Type B pancreatic cell (in vitro differentiated cells): Measurements from ENCODE around the gene THOC1. TPM values are rescaled to one million over a fixed set of nuclear protein-coding genes. Genes with fewer than 3 reads are reported as not detected.

ENCODE experiments used
- DNase-seq: peaks from one replicate; pipeline ENCODE4 v3.0.0; 2021; ENCODE audit warnings: mixed read lengths; ENCODE audit not compliant: unreplicated experiment; ENCODE audit errors: extremely low spot score
- H3K27ac Mint-ChIP-seq: 2 replicates; pipeline ENCODE4 v1.8.0; 2021; ENCODE audit warnings: mild to moderate bottlenecking, mixed read lengths
- H3K27me3 Mint-ChIP-seq: 2 replicates; pipeline ENCODE4 v1.8.0; 2021; ENCODE audit warnings: mixed read lengths
- H3K36me3 Mint-ChIP-seq: 2 replicates; pipeline ENCODE4 v1.8.0; 2021; ENCODE audit warnings: mixed read lengths
- H3K4me1 Mint-ChIP-seq: one replicate; pipeline ENCODE4 v1.8.0; 2021; ENCODE audit warnings: mixed read lengths; ENCODE audit not compliant: unreplicated experiment
- H3K4me3 Mint-ChIP-seq: 2 replicates; pipeline ENCODE4 v1.8.0; 2021; ENCODE audit warnings: mild to moderate bottlenecking, mixed read lengths
- H3K9me3 Mint-ChIP-seq: 2 replicates; pipeline ENCODE4 v1.8.0; 2021; ENCODE audit warnings: mixed read lengths
- total RNA-seq: library from RNA; stranded (reverse); gene quantifications from 2 replicates; pipeline ENCODE4 v1.2.1, GENCODE V29; 2021; ENCODE audit warnings: low replicate concordance
- TF ChIP-seq, protein P1 (sequence below): fragments of 200-600 bp; sonication (generic); conservative IDR thresholded peaks from 2 replicates; pipeline ENCODE4 v1.5.0; 2021; ENCODE audit warnings: antibody characterized with exemption, mild to moderate bottlenecking

The THOC1 gene
- total RNA-seq, 1 donor from 2014 or later = 58.3 TPM

DNA sequence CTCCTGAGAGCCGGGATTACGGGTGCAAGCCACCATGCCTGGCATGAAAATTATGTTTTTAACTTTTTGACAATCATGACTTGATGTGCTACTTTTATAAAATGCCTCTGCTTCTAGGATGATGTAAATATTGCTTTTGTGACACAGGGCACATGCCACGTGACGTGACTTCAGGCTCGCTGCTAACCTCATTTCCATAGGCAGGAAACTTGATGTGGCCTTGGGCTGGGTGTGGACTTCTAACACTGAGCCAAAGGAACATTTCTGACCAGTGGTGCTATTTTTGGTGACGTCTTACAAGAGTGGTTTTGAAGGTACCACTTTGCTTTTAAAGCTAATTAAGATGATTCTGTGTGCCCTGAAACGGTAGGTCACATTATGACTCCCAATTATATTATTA is 34.2 kb upstream of the THOC1 start:
- Mint-ChIP-seq H3K36me3 (no peaks in the 10 kb centered on the region), H3K4me1 (peaks cover 22% of the 10 kb centered on the region), H3K27me3 (peaks cover 3% of the 10 kb centered on the region), H3K9me3 (no peaks in the 10 kb centered on the region), H3K27ac (no peak overlapping the region), H3K4me3 (no peak overlapping the region)
- DNase-seq = no peak
- TF ChIP-seq, protein P1, sequence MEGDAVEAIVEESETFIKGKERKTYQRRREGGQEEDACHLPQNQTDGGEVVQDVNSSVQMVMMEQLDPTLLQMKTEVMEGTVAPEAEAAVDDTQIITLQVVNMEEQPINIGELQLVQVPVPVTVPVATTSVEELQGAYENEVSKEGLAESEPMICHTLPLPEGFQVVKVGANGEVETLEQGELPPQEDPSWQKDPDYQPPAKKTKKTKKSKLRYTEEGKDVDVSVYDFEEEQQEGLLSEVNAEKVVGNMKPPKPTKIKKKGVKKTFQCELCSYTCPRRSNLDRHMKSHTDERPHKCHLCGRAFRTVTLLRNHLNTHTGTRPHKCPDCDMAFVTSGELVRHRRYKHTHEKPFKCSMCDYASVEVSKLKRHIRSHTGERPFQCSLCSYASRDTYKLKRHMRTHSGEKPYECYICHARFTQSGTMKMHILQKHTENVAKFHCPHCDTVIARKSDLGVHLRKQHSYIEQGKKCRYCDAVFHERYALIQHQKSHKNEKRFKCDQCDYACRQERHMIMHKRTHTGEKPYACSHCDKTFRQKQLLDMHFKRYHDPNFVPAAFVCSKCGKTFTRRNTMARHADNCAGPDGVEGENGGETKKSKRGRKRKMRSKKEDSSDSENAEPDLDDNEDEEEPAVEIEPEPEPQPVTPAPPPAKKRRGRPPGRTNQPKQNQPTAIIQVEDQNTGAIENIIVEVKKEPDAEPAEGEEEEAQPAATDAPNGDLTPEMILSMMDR = no peak

DNA sequence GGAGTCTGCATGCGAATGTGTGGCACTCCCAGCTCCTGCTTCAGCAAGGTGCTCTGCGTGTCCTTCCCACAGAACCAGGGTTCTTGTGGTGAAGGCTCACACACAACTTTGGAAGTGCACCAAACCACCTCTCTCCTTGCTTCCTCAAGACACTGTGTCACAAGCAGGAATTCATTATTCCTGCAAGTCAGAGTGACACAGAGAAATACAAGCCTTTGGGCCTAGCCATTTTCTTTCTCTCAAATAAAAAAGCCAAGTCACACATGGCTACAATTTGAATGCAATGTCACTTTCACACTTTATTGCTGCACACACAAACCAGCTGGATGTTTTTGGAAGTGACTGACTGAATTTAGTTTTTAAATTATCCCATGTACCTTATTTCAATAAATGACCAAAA is 30.1 kb upstream of the THOC1 start:
- no peak overlapping the region for H3K27ac Mint-ChIP-seq

DNA sequence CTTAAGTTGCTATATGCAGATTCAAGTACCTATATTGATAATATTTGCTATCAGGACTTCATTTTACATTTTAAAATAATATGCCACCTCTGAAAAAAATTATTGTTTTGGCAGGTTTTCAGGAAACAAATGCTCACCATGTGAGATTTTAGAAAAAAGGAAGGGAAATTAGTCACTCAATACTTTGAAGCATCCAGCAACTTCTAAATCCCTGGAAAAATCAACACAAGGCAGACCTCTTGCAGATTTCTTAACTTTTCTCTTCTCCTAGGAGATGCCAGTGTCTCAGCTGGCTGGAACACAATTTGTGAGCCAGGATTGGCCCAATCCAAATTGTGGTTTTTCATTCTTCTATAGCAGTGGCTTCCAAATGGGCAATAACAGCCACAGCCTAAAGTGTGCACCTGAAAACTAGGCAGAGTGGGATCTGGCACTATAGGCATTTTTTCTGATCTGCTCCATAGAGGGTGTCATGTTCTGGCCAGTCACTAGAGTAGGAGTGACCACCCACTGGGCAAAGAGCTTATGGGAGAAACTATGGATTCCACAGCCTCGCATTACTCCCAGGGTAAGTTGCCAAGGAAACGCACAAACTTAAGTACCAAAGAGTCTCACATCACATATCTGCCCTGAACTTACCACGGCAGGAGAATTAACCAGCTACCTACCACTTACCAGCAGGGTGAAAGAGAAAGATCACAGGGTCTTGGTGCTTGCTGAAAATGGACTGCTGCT is 28.1 kb upstream of the THOC1 start:
- Mint-ChIP-seq H3K9me3 (no peaks in the 10 kb centered on the region), H3K27ac (no peak overlapping the region), H3K36me3 (no peaks in the 10 kb centered on the region), H3K4me3 (no peak overlapping the region), H3K27me3 (no peaks in the 10 kb centered on the region), H3K4me1 (peaks cover 11% of the 10 kb centered on the region)
- no peak for DNase-seq
- TF ChIP-seq, protein P1 = no peak

More for the DNA sequence above, 30.1 kb upstream of the THOC1 start:
- H3K9me3 Mint-ChIP-seq = no peaks in the 10 kb centered on the region
- H3K4me1 Mint-ChIP-seq = peaks cover 18% of the 10 kb centered on the region
- no peak overlapping the region for H3K4me3 Mint-ChIP-seq
- no peaks in the 10 kb centered on the region for H3K36me3 Mint-ChIP-seq
- H3K27me3 Mint-ChIP-seq = no peaks in the 10 kb centered on the region
- DNase-seq = no peak
- TF ChIP-seq, protein P1 = no peak

DNA sequence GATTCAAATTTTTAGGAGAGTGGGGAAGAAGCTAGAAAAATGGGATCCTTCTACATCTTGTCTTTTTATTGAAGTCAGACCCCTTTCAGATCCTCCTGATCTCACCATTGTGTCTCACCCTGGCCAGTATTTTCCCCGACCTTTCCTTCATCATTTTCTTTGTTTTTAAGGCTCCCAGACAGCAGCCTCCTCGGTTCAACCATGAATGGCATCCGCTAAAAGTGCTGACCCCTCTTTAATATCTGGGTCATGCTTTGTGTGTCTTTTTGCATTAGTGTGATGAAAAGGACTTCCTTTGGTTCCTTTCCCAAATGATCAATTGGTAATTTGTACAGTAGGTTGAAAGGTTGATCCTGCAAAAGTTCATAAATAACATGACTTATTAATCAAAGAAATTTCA is 26.7 kb upstream of the THOC1 start:
- Mint-ChIP-seq H3K36me3 (no peaks in the 10 kb centered on the region), H3K4me1 (peaks cover 8% of the 10 kb centered on the region), H3K27ac (no peak overlapping the region), H3K9me3 (no peaks in the 10 kb centered on the region), H3K27me3 (no peaks in the 10 kb centered on the region), H3K4me3 (no peak overlapping the region)
- TF ChIP-seq, protein P1 = no peak
- DNase-seq = no peak

DNA sequence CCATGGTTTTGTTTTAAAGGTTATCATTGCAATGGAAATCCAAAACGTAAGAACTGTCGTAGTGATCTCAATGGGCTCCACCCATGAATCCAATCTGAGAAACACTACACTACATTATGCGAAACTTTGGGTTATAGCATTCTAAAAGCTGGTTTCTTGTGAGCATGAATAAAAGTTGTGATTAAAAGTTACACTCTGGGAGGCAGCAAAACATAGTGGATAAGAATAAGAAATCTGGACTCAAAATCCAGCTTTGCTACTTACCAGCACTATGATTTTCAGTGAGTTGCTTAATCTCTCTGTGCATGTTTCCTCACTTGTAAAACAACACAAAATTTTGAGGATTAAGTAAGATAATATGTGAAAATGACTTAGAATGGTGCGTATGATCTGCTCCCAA is 25.7 kb upstream of the THOC1 start:
- no peaks in the 10 kb centered on the region for H3K27me3 Mint-ChIP-seq
- no peaks in the 10 kb centered on the region for H3K36me3 Mint-ChIP-seq
- no peaks in the 10 kb centered on the region for H3K9me3 Mint-ChIP-seq
- H3K4me3 Mint-ChIP-seq = no peak overlapping the region
- H3K27ac Mint-ChIP-seq = no peak overlapping the region
- no peak for DNase-seq
- peaks cover 8% of the 10 kb centered on the region for H3K4me1 Mint-ChIP-seq
- TF ChIP-seq, protein P1 = no peak
